Parathyroid adenoma (tissue), 2 donors: ENCODE data around the gene ANKRD40CL.

ENCODE experiments used
- H2AFZ ChIP-seq: fragments of 300-600 bp; sonication (generic); one replicate; pipeline ENCODE4 v1.7.0; 2017; ENCODE audit warnings: antibody characterized with exemption, mild to moderate bottlenecking
- H3K27ac ChIP-seq: fragments of 300-600 bp; sonication (generic); one replicate; pipeline ENCODE4 v1.7.0; 2017
- H3K27me3 ChIP-seq: fragments of 300-600 bp; sonication (generic); one replicate; pipeline ENCODE4 v1.7.0; 2017; ENCODE audit warnings: low read length; ENCODE audit not compliant: control insufficient read depth, insufficient read depth
- H3K36me3 ChIP-seq: fragments of 300-600 bp; sonication (generic); one replicate; pipeline ENCODE4 v1.7.0; 2017; ENCODE audit warnings: low read length; ENCODE audit not compliant: control insufficient read depth, insufficient read depth
- H3K4me1 ChIP-seq: fragments of 300-600 bp; sonication (generic); one replicate; pipeline ENCODE4 v1.7.0; 2017; ENCODE audit warnings: control low read depth
- H3K4me2 ChIP-seq: fragments of 300-600 bp; sonication (generic); one replicate; pipeline ENCODE4 v1.7.0; 2017; ENCODE audit warnings: low read length
- H3K4me3 ChIP-seq: fragments of 300-600 bp; sonication (generic); one replicate; pipeline ENCODE4 v1.7.0; 2017; ENCODE audit warnings: low read depth, low read length
- H3K79me2 ChIP-seq: fragments of 300-600 bp; sonication (generic); one replicate; pipeline ENCODE4 v1.7.0; 2017; ENCODE audit warnings: control low read depth
- H3K9ac ChIP-seq: fragments of 300-600 bp; sonication (generic); one replicate; pipeline ENCODE4 v1.7.0; 2017; ENCODE audit warnings: mild to moderate bottlenecking
- H3K9me3 ChIP-seq: fragments of 300-600 bp; sonication (generic); one replicate; pipeline ENCODE4 v1.7.0; 2017; ENCODE audit warnings: low read length; ENCODE audit not compliant: control insufficient read depth
- TF ChIP-seq, protein P1 (sequence below): fragments of 300-600 bp; sonication (generic); IDR thresholded peaks from one replicate; pipeline ENCODE4 v1.7.0; 2017; ENCODE audit warnings: antibody characterized with exemption, mild to moderate bottlenecking
- donor health status: primary hyperparathyroidism.

Gene ANKRD40CL

DNA sequence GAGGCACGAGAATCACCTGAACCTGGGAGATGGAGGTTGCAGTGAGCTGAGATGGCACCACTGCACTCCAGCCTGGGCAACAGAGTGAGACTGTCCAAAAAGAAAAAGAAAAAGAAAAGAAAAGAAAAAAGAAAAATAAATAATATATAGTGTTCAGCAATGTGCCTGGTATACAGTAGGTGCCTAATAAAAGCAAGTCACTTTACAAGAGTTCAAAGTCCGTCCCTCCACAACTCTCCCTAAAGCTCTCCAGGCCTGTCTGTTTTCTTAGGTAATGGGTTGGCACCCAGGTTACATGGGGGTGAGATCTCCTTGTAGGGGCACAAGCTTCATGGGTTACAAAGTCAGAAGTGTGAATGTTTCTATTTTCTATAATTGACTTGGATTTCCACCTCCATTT is 16.6 kb upstream of the ANKRD40CL start:
- no peaks in the 10 kb centered on the region for H3K4me1 ChIP-seq
- no peaks in the 10 kb centered on the region for H3K27me3 ChIP-seq
- no peaks in the 10 kb centered on the region for H3K79me2 ChIP-seq
- no peaks in the 10 kb centered on the region for H3K9me3 ChIP-seq
- TF ChIP-seq, protein P1, sequence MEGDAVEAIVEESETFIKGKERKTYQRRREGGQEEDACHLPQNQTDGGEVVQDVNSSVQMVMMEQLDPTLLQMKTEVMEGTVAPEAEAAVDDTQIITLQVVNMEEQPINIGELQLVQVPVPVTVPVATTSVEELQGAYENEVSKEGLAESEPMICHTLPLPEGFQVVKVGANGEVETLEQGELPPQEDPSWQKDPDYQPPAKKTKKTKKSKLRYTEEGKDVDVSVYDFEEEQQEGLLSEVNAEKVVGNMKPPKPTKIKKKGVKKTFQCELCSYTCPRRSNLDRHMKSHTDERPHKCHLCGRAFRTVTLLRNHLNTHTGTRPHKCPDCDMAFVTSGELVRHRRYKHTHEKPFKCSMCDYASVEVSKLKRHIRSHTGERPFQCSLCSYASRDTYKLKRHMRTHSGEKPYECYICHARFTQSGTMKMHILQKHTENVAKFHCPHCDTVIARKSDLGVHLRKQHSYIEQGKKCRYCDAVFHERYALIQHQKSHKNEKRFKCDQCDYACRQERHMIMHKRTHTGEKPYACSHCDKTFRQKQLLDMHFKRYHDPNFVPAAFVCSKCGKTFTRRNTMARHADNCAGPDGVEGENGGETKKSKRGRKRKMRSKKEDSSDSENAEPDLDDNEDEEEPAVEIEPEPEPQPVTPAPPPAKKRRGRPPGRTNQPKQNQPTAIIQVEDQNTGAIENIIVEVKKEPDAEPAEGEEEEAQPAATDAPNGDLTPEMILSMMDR, result no peak
- no peak overlapping the region for H3K9ac ChIP-seq
- H3K36me3 ChIP-seq, result no peaks in the 10 kb centered on the region
- no peak overlapping the region for H3K4me3 ChIP-seq
- H3K27ac ChIP-seq, result no peak overlapping the region
- no peak overlapping the region for H2AFZ ChIP-seq
- H3K4me2 ChIP-seq, result no peak overlapping the region

DNA sequence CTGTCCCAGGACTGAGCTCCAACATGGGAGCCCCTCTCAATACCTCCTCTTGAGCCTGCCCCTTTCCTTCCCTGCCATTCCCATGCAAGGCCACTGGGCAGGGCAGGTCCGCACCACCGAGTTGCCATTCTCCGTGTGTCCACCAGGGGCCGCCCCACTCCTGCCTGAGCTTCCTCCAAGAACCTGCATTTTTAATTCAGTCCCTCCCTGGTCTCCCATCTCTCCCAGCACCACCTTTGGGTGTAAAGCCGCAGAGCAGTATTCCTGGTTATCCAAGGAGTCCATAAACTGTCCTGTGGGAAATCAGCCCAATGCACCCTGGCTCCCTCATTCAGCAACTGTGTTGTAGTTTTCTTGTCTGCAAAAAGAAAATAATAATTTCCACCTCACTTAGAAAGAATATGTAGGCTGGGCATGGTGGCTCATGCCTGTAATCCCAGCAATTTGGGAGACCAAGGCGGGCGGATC is 15.9 kb upstream of the ANKRD40CL start:
- Histone ChIP-seq H2AFZ (peak overlapping the region; percentile 42), H3K4me1 (no peaks in the 10 kb centered on the region), H3K27ac (no peak overlapping the region), H3K9me3 (no peaks in the 10 kb centered on the region), H3K4me2 (no peak overlapping the region), H3K4me3 (no peak overlapping the region), H3K9ac (no peak overlapping the region), H3K79me2 (no peaks in the 10 kb centered on the region), H3K27me3 (no peaks in the 10 kb centered on the region), H3K36me3 (no peaks in the 10 kb centered on the region)
- TF ChIP-seq, protein P1, result peak; percentile 98

DNA sequence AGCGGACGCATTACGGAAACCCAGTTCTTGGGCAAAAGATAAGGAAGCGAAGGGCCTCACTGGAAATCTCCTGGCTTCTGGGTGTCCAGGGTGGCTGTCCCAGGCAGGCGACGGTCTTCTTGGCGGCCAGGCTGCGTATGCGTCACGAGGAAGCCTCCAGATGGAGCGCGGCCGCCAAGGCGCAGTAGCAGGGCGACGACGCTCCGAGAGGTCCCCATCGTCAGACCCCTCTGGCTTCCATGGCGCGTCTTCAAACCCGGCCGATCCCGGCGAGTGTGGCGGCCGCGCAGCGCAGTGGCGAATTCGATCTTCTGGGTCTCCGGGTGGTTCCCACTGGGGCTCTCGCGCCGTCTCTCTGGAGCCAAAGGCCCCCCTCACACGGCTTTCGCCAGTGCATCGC is 13.8 kb upstream of the ANKRD40CL start:
- Histone ChIP-seq H3K27me3 (no peaks in the 10 kb centered on the region), H3K36me3 (no peaks in the 10 kb centered on the region), H3K4me3 (no peak overlapping the region), H2AFZ (peak overlapping the region; percentile 10), H3K9me3 (no peaks in the 10 kb centered on the region), H3K79me2 (no peaks in the 10 kb centered on the region), H3K4me1 (no peaks in the 10 kb centered on the region), H3K9ac (no peak overlapping the region), H3K4me2 (no peak overlapping the region), H3K27ac (no peak overlapping the region)
- TF ChIP-seq, protein P1, result no peak

DNA sequence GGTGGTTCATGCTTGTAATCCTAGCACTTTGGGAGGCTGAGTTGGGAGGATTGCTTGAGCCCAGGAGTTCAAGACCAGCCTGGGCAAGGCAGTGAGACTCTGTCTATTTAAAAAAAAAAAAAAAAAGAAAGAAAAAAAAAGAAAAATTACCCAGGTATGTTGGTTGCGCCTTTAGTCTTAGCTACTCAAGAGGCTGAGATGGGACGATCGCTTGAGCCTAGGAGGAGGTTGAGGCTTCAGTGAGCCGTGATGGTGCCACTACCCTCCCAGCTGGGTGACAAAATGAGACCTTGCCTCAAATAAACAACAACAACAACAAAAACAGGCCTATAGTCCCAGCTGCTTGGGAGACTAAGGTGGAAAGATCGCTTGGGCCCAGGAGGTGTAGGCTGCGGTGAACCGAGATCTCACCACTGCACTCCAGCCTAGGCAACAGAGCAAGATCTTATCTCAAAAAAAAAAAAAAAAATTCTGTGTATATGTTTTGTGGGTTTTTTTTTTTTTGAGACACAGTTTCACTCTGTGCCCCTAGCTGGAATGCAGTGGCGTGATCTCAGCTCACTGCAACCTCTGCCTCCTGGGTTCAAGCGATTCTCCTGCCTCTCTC is 12.5 kb upstream of the ANKRD40CL start:
- Histone ChIP-seq H3K4me1 (no peaks in the 10 kb centered on the region), H3K4me3 (no peak overlapping the region), H2AFZ (no peak overlapping the region), H3K9ac (no peak overlapping the region), H3K27me3 (no peaks in the 10 kb centered on the region), H3K27ac (no peak overlapping the region), H3K9me3 (no peaks in the 10 kb centered on the region), H3K4me2 (no peak overlapping the region), H3K79me2 (no peaks in the 10 kb centered on the region), H3K36me3 (no peaks in the 10 kb centered on the region)
- TF ChIP-seq, protein P1, result no peak

DNA sequence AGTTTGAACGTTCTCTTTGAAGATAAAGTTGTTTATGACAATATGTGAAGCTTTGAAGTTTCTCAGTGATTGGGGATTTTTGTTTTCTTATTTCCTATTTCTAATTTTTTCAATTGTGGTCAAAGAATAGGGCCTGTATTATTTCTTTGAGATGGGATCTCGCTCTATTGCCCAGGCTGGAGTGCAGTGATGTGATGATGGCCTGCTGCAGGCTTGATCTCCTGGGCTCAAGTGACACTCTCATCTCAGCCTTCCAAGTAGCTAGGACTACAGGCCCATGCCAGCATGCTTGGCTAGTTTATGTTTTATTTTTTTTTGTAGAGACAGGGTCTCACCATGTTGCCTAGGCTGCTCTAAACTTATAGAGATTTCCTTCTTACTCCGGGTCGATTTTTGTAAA is 11.7 kb upstream of the ANKRD40CL start:
- H3K36me3 ChIP-seq, result no peaks in the 10 kb centered on the region
- H3K27me3 ChIP-seq, result no peaks in the 10 kb centered on the region
- H2AFZ ChIP-seq, result no peak overlapping the region
- H3K27ac ChIP-seq, result no peak overlapping the region
- H3K9ac ChIP-seq, result no peak overlapping the region
- no peaks in the 10 kb centered on the region for H3K9me3 ChIP-seq
- no peaks in the 10 kb centered on the region for H3K79me2 ChIP-seq
- no peaks in the 10 kb centered on the region for H3K4me1 ChIP-seq
- TF ChIP-seq, protein P1, result no peak
- no peak overlapping the region for H3K4me3 ChIP-seq
- no peak overlapping the region for H3K4me2 ChIP-seq
